Immature natural killer cell (primary cell): ENCODE data around the gene SRF. TPM values are rescaled to one million over a fixed set of nuclear protein-coding genes. Genes with fewer than 3 reads are reported as not detected.
"Not testable (repeated sequence)": the region's sequence is repeated elsewhere in the genome, so short reads cannot be mapped to it uniquely, and the experiment has no call there.

ENCODE experiments used
- DNase-seq, 3 donors: peaks; one replicate each; pipeline ENCODE4 v3.0.0; 2022; ENCODE audit warnings: mixed read lengths in 1 of 3
- H3K27ac Mint-ChIP-seq, 6 donors: one replicate each; pipeline ENCODE4 v1.8.0; 2020; ENCODE audit warnings: mixed read lengths in 6 of 6, mild to moderate bottlenecking in 5 of 6, inconsistent platforms in 4 of 6, moderate library complexity in 3 of 6
- H3K27me3 Mint-ChIP-seq, 3 donors: one replicate each; pipeline ENCODE4 v1.8.0; 2020 to 2021; ENCODE audit warnings: low read depth in 3 of 3, mild to moderate bottlenecking in 3 of 3, mixed read lengths in 3 of 3, moderate library complexity in 3 of 3, inconsistent platforms in 1 of 3
- H3K36me3 Mint-ChIP-seq, 3 donors: one replicate each; pipeline ENCODE4 v1.8.0; 2020; ENCODE audit warnings: mixed read lengths in 3 of 3, inconsistent platforms in 2 of 3, mild to moderate bottlenecking in 2 of 3
- H3K4me1 Mint-ChIP-seq, 2 donors: one replicate each; pipeline ENCODE4 v1.8.0; 2020; ENCODE audit warnings: inconsistent platforms in 2 of 2, mild to moderate bottlenecking in 2 of 2, mixed read lengths in 2 of 2, moderate library complexity in 1 of 2
- H3K4me3 Mint-ChIP-seq, 5 donors: one replicate each; pipeline ENCODE4 v1.8.0; 2020; ENCODE audit warnings: mild to moderate bottlenecking in 5 of 5, mixed read lengths in 5 of 5, inconsistent platforms in 3 of 5, moderate library complexity in 3 of 5
- H3K9me3 Mint-ChIP-seq, 6 donors: one replicate each; pipeline ENCODE4 v1.8.0; 2020; ENCODE audit warnings: mild to moderate bottlenecking in 6 of 6, mixed read lengths in 6 of 6, inconsistent platforms in 4 of 6, moderate library complexity in 3 of 6
- polyA plus RNA-seq, 3 donors: library from polyadenylated mRNA; unstranded; fragments of 300-500 nt; fragmentation: Illumina TruSeq; gene quantifications; one replicate each; pipeline ENCODE4 v1.2.3, GENCODE V29; 2021

SRF gene
- polyA plus RNA-seq, 3 donors from 2014 or later, result 4.8 to 7.3 (median 5.2) TPM

DNA sequence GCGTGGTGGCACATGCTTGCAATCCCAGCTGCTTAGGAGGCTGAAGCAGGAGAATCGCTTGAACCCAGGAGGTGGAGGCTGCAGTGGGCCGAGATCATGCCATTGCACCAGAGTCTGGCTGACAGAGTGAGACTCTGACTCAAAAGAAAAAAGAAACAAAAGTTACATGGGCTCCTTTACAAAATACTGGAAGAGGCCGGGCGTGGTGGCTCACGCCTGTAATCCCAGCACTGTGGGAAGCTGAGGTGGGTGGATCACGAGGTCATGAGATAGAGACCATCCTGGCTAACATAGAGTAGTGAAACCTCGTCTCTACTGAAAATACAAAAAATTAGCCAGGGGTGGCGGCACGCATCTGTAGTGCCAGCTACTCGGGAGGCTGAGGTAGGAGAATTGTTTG is 31.1 kb upstream of the SRF start:
- not testable (repeated sequence) for H3K27me3 Mint-ChIP-seq, H3K9me3 Mint-ChIP-seq, H3K4me3 Mint-ChIP-seq, H3K36me3 Mint-ChIP-seq, H3K27ac Mint-ChIP-seq, DNase-seq
- peaks cover 13 to 19% of the 10 kb centered on the region in 2 donors for H3K4me1 Mint-ChIP-seq

DNA sequence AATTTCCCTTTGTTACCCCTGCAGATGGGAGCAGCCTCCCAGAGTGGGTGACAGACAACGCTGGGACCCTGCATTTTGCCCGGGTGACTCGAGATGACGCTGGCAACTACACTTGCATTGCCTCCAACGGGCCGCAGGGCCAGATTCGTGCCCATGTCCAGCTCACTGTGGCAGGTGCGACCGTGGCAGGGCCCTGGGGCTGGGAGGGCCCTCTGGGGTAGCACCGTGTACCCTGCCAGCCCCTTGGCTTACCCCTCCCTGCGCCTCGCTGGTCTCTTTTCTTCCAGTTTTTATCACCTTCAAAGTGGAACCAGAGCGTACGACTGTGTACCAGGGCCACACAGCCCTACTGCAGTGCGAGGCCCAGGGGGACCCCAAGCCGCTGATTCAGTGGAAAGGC is 29.4 kb upstream of the SRF start:
- H3K4me3 Mint-ChIP-seq, result no peak overlapping the region
- H3K27ac Mint-ChIP-seq, result no peak overlapping the region
- H3K27me3 Mint-ChIP-seq, result peaks cover 0 to 5% (median 0%) of the 10 kb centered on the region in 3 donors
- H3K9me3 Mint-ChIP-seq, result no peaks in the 10 kb centered on the region
- H3K36me3 Mint-ChIP-seq, result no peaks in the 10 kb centered on the region
- H3K4me1 Mint-ChIP-seq, result peaks cover 13 to 19% of the 10 kb centered on the region in 2 donors
- DNase-seq, result no peak

DNA sequence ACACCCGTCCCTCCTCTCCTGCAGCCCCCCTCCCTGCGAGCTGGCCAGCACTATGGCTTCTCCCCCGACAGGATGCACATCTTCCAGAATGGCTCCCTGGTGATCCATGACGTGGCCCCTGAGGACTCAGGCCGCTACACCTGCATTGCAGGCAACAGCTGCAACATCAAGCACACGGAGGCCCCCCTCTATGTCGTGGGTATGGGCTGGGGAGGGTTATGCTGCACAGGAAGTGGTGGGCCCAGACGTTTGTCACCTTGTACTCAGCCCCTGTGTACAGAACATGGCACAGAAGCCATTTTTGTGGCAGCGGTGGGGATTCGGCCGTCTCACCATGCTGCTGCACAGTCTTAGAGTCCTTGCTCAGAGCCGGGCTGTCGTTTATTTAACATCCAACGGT is 29.0 kb upstream of the SRF start:
- H3K4me3 Mint-ChIP-seq, result peak overlapping the region in 2 of 5 donors; percentile 10 to 25
- H3K36me3 Mint-ChIP-seq, result no peaks in the 10 kb centered on the region
- H3K4me1 Mint-ChIP-seq, result peaks cover 13 to 19% of the 10 kb centered on the region in 2 donors
- peaks cover 0 to 5% (median 0%) of the 10 kb centered on the region in 3 donors for H3K27me3 Mint-ChIP-seq
- no peaks in the 10 kb centered on the region for H3K9me3 Mint-ChIP-seq
- H3K27ac Mint-ChIP-seq, result peak overlapping the region in 3 of 6 donors; percentile 45 to 87 (median 63)
- DNase-seq, result peak; percentile 6 to 9 (median 9)

DNA sequence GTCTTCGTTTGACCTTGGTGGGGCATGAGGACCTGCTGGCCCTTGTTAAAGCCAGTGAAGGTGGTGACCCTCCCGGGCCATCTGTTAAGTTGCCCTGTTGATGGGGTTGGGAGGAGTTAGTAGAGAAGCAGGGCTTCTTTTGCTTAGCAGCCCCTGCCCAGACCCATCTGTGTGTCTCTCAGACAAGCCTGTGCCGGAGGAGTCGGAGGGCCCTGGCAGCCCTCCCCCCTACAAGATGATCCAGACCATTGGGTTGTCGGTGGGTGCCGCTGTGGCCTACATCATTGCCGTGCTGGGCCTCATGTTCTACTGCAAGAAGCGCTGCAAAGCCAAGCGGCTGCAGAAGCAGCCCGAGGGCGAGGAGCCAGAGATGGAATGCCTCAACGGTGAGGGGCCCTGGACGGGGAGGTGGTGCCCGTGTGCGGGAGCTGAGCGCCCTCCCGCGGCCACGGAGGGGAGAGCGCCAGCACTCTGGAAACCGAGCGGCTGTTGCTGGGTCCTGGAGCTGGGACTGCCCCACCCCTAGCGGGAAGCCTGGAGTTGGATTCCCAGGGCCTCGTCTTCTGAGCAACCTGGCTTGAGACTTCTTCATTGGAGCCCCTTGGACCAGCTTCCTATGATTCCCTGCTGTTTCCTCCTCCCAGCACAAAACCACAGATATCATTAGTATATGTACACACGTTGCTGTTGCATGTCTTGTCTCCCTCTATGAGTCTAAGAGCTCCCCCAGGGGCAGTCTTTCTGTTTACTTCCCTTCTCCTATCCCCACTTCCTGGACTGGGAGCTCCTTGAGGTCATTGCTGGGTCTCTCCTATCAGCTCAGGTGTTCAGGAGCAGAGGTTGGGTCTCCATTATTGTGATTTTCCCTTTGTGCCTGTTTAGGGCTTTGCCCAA is 27.6 kb upstream of the SRF start:
- DNase-seq, result peak; percentile 42 to 64 (median 51)
- no peaks in the 10 kb centered on the region for H3K9me3 Mint-ChIP-seq
- peak overlapping the region in 2 of 5 donors; percentile 24 to 42 for H3K4me3 Mint-ChIP-seq

DNA sequence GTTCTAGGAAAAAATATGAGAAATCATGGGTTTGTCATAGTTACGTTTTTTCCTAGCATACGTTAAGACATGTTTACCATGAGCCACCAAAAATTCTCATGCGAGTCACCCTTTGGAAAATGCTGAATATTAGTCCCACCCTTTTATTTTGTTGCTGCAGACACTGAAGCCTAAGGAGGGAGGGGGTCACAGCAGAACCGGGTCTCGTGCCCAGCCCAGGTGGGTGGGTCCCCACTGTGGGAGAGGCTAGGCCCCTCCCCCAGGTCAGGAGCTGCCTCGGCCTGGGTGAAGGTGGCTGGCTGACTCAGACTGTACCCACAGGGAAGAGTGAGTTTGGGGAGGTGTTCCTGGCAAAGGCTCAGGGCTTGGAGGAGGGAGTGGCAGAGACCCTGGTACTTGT is 26.2 kb upstream of the SRF start:
- no peak overlapping the region for H3K4me3 Mint-ChIP-seq
- H3K27me3 Mint-ChIP-seq, result peaks cover 0 to 5% (median 0%) of the 10 kb centered on the region in 3 donors
- no peak overlapping the region for H3K27ac Mint-ChIP-seq
- DNase-seq, result no peak
- peaks cover 13 to 19% of the 10 kb centered on the region in 2 donors for H3K4me1 Mint-ChIP-seq
- no peaks in the 10 kb centered on the region for H3K36me3 Mint-ChIP-seq
- H3K9me3 Mint-ChIP-seq, result no peaks in the 10 kb centered on the region

More for the DNA sequence above, 27.6 kb upstream of the SRF start:
- Mint-ChIP-seq H3K27me3 (peaks cover 0 to 5% (median 0%) of the 10 kb centered on the region in 3 donors), H3K36me3 (no peaks in the 10 kb centered on the region), H3K4me1 (peaks cover 13 to 19% of the 10 kb centered on the region in 2 donors), H3K27ac (peak overlapping the region in 2 of 6 donors; percentile 11 to 26)

DNA sequence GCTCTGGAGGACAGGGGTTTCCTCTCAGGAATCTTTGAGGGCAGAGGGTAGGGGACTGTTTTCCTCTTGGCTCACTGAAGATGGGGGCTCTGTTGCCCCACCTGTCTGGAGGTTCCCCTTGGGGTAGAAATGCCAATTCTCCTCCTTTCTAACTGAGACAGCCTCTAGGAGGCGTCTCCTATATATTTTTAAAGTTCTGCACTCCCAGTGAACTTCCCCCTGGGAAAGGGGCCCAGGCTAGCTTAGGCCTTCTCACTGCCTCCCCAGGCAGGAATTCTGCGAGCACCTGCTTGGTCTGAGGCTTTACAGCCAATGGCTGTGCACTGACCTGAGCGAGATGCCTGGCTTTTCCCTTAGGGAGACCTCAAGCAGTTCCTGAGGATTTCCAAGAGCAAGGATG is 24.8 kb upstream of the SRF start:
- Mint-ChIP-seq H3K36me3 (no peaks in the 10 kb centered on the region), H3K27ac (peak overlapping the region in 1 of 6 donors; percentile 40), H3K27me3 (peaks cover 0 to 3% (median 0%) of the 10 kb centered on the region in 3 donors), H3K4me1 (peaks cover 13 to 17% of the 10 kb centered on the region in 2 donors), H3K9me3 (no peaks in the 10 kb centered on the region), H3K4me3 (no peak overlapping the region)
- DNase-seq, result no peak

DNA sequence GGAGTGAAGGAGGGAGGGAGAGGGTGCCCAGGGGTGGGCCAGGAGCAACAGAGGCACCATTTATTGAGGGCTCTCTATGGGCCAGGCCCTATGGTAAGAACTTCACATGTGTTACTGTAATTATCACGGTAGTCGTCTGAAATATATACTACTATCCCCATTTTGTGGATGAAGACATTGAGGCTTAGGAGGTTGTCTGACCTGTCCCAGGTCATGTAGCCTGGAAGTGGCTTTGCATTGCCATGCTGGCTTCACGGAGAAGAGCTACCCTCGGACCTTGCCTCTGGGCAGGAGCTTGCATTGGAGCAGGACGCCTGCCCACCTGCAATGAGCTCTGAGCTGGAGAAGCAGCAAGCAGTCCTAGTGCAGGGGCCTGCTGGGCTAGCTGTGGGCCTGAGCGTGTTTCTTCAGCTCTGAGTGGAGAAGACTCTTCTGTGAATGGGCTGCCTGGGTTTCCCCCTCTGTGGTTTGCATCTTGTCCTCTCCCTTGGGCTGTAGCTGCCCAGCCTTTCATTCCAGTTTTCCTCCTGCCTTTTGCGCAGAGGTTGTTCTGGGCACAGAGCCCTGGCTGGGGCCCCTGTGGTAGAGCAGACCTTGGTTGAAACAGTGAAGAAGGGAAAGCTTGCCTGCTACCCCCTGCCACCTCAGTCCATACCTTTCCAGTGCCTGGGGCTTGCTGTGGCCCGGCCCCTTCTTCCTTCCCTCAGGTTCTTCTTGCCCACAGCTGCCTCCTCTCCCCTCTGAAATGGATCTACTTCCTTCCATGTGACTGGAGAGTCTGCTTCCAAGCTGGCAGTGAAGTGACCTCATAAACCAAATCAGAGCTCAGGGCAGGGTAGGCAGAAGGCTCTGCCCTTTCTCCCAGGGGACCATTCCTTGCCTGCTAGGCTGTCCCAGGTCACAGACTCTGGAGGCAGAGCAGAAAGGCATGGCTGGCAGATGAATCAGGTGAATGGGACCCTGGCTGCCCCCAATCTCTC is 24.1 kb upstream of the SRF start:
- no peaks in the 10 kb centered on the region for H3K9me3 Mint-ChIP-seq
- H3K4me1 Mint-ChIP-seq, result peaks cover 12 to 16% of the 10 kb centered on the region in 2 donors
- H3K36me3 Mint-ChIP-seq, result no peaks in the 10 kb centered on the region
- peaks cover 0 to 3% (median 0%) of the 10 kb centered on the region in 3 donors for H3K27me3 Mint-ChIP-seq
- H3K4me3 Mint-ChIP-seq, result no peak overlapping the region
- H3K27ac Mint-ChIP-seq, result peak overlapping the region in 1 of 6 donors; percentile 40
- DNase-seq, result no peak

DNA sequence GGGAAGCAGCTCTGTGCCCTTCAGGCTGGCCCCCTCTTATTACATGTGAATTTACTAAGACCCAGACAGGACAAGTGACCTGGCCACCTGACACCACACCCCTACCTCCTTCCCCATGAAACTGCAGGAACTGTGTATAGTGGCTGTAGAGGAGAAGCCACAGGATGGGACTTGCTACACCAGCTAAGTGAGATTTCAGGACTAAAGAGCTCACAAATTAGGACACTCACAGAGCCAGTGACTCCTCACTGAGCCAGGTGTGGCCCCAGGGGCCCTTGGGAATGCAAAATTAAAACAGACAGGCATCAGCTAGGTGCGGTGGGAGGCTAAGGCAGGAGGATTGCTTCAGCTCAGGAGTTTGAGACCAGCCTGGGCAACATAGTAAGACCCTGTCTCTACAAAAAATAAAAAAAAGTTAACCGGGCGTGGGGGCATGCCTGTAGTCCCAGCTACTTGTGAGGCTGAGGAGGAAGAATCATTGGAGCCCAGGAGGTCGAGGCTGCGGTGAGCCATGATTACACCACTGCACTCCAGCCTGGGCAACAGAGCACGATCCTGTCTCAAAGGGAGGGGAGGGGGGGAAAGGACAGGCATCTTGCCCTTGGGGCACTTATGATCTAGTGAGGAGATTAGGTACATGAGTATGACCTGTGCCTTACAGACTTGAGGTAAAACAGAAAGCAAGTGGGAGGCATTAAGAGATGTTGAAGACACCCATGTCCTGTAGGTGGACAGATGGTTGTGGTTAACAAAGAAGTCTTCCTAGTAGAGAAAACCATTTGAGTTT is 23.2 kb upstream of the SRF start:
- Mint-ChIP-seq H3K27me3 (peaks cover 0 to 3% (median 0%) of the 10 kb centered on the region in 3 donors), H3K9me3 (no peaks in the 10 kb centered on the region), H3K27ac (no peak overlapping the region), H3K36me3 (no peaks in the 10 kb centered on the region), H3K4me1 (peaks cover 4 to 10% of the 10 kb centered on the region in 2 donors), H3K4me3 (no peak overlapping the region)
- DNase-seq, result no peak

DNA sequence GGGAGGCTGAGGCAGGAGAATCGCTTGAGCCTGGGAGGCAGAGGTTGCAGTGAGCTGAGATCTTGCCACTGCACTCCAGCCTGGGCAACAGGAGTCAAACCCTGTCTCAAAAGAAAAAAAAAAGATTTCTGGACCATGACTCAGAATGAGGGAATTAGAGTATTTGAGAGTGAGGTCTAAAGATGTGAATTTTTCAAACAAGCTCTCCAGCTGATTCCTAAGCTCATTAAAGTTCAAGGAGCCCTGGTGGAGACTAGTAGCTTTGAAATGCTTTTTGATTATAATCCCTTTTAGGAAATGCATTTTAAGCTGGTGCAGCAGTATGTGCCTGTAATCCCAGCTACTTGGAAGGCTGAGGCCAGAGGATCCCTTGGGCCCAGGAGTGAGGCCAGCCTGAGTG is 21.8 kb upstream of the SRF start:
- DNase-seq, result no peak
- Mint-ChIP-seq H3K4me3 (no peak overlapping the region), H3K27ac (no peak overlapping the region), H3K9me3 (no peaks in the 10 kb centered on the region), H3K4me1 (no peaks in the 10 kb centered on the region), H3K27me3 (no peaks in the 10 kb centered on the region), H3K36me3 (no peaks in the 10 kb centered on the region)

DNA sequence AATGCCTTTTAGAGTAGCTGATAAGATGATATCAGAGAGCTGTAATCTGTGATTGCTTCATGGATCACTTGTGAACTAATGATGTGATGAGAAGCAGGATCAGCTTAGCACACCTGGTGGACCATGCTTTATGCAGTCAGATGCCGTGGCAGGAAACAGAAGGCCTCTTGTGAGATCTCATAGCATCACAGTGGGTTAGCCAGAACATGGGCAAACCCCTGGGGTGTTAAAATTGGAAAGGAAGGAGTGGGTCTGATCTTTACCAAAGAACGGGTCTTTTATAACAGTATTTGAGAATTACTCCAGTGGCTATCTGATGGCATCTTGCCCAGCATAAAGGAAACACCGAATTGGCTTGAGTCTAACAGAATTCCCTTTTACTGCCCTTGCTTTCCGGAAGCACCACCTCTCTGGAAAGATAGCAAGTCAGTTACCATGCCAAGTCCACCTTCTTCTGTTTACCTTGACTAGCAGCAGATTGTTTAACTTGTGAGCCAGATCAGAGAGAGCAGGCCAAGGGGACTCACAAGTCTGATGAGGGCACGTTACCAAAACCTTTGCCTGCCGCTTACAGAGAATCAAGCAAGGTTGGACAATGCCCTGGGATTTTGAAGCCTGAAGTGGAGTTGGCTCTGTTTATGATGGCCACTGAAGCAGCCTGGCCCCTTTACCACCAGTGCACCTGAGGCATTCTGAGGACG is 20.9 kb upstream of the SRF start:
- H3K4me1 Mint-ChIP-seq, result no peaks in the 10 kb centered on the region
- H3K4me3 Mint-ChIP-seq, result no peak overlapping the region
- no peaks in the 10 kb centered on the region for H3K9me3 Mint-ChIP-seq
- DNase-seq, result no peak
- no peaks in the 10 kb centered on the region for H3K36me3 Mint-ChIP-seq
- H3K27me3 Mint-ChIP-seq, result no peaks in the 10 kb centered on the region
- no peak overlapping the region for H3K27ac Mint-ChIP-seq

DNA sequence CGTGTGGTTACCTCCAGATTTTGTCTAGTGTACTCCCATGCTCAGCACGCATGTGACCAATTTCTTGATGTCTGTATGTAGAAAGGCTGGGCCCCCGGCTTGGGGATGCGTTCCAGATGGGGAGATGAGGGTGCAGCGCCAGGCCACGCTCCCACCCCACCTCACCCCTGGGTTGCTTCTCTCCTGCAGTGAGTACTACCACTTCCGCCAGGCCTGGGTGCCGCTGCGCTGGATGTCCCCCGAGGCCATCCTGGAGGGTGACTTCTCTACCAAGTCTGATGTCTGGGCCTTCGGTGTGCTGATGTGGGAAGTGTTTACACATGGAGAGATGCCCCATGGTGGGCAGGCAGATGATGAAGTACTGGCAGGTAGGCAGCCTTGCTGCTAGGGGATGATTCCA is 11.5 kb upstream of the SRF start:
- Mint-ChIP-seq H3K36me3 (no peaks in the 10 kb centered on the region), H3K4me1 (no peaks in the 10 kb centered on the region), H3K9me3 (no peaks in the 10 kb centered on the region), H3K27me3 (no peaks in the 10 kb centered on the region), H3K4me3 (no peak overlapping the region), H3K27ac (no peak overlapping the region)
- no peak for DNase-seq

DNA sequence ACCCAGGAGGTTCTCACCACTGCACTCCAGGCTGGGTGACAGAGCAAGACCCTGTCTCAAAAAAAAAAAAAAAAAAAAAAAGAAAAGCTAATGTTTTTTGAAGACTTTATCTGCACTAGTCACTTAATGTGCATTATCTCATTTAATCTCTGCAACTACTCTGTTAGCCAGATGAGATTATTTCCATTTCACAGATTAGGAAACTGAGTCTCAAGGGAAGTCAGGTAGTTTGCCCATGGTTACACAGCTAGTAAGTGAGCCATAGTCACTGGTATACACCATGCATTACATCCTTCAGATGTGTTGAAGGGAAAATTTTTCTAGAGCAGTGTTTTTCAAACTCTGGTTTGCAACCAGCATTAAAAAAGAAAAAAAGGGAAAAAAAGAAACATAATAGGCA is 7.2 kb upstream of the SRF start:
- no peaks in the 10 kb centered on the region for H3K36me3 Mint-ChIP-seq
- no peak overlapping the region for H3K27ac Mint-ChIP-seq
- H3K4me1 Mint-ChIP-seq, result no peaks in the 10 kb centered on the region
- no peaks in the 10 kb centered on the region for H3K27me3 Mint-ChIP-seq
- no peak overlapping the region for H3K4me3 Mint-ChIP-seq
- DNase-seq, result no peak
- H3K9me3 Mint-ChIP-seq, result no peaks in the 10 kb centered on the region
